Fibroblast of the conjunctiva (primary cell): ENCODE data around the gene WDTC1.
"Not testable (repeated sequence)": the region's sequence is repeated elsewhere in the genome, so short reads cannot be mapped to it uniquely, and the experiment has no call there.

Experiments used
- DNase-seq: peaks from one replicate; pipeline ENCODE4 v3.0.0-alpha.2; 2010; ENCODE audit warnings: low read depth

Gene WDTC1

GRCh38 chr1:27253596-27253995 lies 19.2 kb downstream of the WDTC1 start:
- DNase-seq = no peak

- no peak for DNase-seq
Measured at GRCh38 chr1:27255136-27255535, 20.7 kb downstream of the WDTC1 start.

- DNase-seq = no peak
Measured at GRCh38 chr1:27257155-27257554, 22.7 kb downstream of the WDTC1 start.

DNA sequence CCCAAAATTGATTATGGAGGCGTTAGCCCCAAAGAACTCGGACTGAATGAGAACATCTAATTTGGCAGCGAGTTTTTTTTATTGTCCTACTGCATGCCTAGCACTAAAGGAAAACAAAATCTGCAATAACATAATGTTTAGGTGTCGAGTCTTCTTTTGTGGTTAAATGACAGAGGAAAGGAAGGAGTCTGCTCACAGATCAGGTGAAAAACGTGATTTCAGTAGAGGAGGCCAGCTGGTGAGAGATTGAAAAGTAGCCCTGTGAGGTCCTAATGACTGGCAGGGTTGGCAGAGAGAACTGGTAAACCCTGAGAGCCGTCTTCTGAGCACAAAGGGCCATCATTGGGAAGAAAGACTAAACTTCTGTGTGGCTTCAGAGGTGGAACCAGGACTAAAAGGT lies 24.2 kb downstream of the WDTC1 start:
- DNase-seq = no peak

DNA sequence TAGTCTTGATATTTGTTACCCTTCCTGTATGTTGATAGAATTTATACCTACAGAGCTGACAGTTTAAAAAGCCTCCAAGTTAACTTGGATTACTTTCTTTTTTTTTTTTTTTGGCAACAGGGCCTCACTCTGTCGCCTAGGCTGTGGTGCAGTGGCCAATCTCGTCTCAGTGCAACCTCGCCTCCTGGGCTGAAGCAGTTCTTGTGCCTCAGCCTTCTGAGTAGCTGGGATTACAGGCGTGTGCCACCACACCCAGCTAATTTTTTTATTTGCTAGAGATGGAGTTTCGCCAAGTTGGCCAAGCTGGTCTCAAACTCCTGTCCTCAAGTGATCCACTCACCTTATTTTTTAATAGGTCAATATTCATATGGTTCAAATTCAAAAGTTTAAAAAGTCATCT lies 32.7 kb downstream of the WDTC1 start:
- no peak for DNase-seq

DNA sequence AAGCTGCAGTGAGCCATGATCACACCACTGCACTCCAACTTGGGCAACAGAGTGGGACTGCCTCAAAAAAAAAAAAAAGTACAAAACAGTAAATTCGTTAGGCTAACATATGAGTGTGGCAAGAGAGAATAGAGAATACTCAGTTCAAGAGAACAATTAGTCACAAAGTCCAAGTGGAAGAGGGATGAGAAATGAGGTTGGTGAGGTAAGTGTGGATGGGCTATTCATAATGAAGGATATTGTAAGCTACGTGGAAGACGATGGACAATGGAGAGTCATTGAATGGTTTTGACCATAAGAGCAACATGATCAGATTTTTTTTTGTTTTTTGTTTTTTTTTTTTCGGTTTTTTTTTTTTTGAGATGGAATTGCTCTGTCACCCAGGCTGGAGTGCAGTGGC lies 34.8 kb downstream of the WDTC1 start:
- no peak for DNase-seq

GRCh38 chr1:27274204-27274603 lies 39.8 kb downstream of the WDTC1 start:
- DNase-seq = no peak

DNA sequence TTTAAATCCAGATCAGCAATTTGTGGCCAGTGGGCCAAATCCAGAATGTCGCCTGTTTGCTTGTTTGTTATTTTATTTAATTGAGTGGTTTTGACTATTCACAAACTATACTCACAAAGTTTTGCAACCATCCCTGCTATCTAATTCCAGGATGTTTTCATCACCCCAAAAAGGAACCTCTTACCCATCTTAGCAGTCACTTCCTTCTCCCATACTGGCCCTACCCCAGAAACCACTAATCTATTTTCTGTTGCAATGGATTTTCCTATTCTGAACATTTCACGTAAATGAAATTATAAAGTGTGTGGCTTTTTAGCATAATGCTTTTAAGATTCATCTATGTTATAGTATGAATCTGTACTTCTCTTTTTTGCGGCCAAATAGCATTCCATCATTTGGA lies 41.3 kb downstream of the WDTC1 start:
- DNase-seq = no peak

DNA sequence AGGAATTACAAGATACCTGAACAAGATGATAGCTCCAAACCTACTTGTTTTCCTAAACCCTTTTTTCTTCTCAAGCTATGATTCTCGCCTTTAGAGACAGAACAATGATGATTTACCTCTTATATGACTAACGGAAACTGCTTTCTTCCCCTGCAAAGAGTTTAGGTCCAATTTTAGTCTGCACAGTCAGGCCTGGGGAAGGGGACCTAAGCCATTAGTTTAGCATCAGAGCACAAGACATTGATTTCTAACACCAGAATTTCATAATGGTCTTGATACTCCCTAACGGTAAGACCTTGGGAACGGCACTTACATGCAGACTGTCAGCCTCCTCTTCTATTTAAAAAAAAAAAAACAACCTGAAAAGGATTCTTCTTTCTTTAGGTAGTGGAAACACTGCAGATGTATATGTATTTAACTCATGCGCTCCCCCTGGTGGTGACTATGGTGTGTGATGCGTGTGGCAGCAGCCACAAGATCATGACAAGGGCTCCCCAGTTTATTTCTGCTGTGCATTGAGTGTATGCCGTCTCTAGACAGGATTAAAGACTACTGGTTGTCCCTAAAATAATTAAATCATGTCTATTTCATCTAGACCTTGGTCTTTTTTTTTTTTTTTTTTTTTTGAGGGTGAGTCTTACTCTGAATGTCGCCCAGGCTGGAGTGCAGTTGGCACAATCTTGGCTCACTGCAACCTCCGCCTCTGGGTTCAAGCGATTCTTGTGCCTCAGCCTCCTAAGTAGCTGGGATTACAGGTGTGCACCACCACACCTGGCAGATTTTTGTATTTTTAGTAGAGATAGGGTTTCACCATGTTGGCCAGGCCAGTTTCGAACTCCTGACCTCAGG lies 50.2 kb downstream of the WDTC1 start:
- peak; percentile 67 for DNase-seq

- no peak for DNase-seq
Measured at GRCh38 chr1:27285274-27285660, 50.8 kb downstream of the WDTC1 start.

GRCh38 chr1:27285821-27286220 lies 51.4 kb downstream of the WDTC1 start:
- not testable (repeated sequence) for DNase-seq

DNA sequence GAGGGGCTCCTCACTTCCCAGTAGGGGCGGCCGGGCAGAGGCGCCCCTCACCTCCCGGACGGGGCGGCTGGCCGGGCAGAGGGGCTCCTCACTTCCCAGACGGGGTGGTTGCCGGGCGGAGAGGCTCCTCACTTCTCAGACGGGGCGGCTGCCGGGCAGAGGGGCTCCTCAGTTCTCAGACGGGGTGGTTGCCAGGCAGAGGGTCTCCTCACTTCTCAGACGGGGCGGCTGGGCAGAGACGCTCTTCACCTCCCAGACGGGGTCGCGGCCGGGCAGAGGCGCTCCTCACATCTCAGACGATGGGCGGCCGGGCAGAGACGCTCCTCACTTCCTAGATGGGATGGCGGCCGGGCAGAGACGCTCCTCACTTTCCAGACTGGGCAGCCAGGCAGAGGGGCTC lies 54.7 kb downstream of the WDTC1 start:
- DNase-seq = not testable (repeated sequence)

DNA sequence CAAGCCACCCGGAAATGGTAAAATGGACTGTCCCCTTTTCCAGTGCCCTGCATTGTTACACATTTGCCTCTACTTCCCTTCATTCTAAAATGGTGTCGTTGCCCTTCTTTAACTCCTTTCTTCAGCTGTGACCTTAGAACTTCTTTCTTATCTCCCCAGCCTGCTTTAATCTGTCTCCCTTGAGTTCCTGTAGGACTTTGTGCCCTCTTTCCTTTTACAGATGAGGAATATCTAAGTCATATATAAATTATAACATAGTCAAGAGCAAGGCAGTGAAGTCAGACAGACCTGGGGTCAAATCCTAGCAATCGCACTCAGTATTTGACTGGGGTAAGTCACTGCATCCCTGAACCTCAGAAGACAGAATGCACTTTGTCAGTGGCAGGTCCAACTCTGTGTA lies 56.1 kb downstream of the WDTC1 start:
- DNase-seq = no peak

GRCh38 chr1:27292106-27292505 lies 57.7 kb downstream of the WDTC1 start:
- no peak for DNase-seq

- no peak for DNase-seq
Measured at GRCh38 chr1:27293915-27294314, 59.5 kb downstream of the WDTC1 start.

DNA sequence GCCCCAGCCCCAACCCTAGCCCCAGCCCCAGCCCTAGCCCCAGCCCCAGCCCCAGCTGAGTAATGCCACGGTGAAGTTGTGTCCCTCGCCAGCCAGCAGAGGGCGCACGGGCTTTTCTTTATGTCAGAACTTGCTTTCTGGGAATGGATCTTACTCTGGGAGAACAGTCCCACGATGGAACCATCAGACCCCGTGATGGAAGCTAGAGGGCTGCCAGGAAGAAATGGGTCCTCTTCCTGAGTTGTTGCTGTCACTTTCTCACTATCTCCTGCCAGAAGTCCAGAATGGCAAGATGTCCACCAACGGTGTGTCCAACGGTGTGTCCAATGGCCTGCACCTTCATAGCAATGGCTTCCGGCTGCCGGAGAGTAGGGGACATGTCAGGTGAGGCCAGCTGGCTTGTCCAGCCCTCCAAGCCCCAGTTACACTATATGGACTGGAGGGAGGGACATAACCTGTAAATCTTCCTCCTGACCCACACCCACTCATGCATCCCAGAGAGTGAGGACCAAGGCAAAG lies 62.4 kb downstream of the WDTC1 start:
- peak; percentile 32 for DNase-seq

DNA sequence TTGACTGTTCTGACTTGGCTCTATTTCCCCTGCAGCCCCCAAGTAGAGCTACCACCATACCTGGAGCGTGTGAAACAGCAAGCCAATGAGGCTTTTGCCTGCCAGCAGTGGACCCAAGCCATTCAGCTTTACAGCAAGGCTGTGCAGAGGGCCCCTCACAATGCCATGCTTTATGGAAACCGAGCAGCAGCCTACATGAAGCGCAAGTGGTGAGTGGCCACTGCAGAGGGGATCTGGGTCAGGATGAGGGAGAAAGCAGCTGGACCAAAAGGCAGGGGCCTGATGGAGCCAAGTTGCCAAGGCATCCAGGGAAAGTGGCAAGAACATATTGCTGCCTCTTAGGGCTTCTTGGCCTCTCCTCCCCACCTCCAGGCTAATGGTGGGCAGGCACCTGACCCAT lies 63.5 kb downstream of the WDTC1 start:
- DNase-seq = no peak

DNA sequence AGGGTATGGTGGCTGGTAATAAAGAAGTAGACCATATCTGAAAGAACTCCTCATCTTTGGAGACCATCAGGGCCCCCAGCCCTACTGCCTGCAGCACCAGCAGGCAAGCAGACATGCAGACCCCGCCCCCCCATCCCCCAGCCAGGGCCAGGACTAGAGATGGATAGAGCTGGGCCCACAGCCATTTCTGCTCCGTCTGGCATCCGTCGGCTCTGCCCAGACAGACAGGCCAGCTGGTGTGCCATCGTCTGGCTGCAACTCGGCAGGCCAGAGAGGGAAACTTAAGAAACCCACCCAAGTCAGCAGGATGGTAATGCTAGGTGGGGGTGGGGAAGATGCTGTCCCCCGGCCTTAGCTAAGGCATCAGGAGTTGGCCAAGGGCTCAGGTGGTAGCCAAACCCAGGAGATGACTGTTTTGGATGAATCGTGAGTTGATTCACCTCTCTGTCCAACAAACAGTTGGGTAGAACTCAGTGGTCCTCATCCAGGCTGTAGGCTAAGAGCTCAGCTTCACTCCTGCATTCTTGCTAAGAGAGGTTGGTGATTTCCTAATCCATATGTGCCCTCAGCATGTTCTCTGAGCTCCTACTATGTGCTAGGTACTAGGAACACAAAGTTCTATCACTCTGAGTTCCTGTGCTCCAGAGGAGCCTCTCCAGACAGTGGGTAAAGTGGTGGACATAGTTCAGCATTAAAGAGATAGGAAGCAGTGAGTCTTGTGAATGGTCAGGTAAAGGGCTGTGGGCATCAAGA lies 64.4 kb downstream of the WDTC1 start:
- no peak for DNase-seq

GRCh38 chr1:27299385-27300271 lies 65.2 kb downstream of the WDTC1 start:
- peak; percentile 99 for DNase-seq

- DNase-seq = peak; percentile 94
Measured at GRCh38 chr1:27300341-27301051, 66.1 kb downstream of the WDTC1 start.

DNA sequence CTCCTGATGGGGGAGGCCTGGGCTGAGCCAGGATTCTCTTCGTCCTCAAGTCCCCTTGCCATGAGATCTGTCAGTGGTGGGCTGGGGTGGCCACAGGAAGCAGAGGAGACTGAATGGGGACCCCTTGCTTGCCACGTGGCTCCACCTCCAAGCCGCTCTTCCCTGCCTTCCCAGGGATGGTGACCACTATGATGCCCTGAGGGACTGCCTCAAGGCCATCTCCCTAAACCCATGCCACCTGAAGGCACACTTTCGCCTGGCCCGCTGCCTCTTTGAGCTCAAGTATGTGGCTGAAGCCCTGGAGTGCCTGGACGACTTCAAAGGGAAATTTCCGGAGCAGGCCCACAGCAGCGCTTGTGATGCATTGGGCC lies 66.6 kb downstream of the WDTC1 start:
- DNase-seq = no peak
